HG02938 (cell line): ENCODE measurements around the gene LETMD1.
"Not testable (repeated sequence)": the region's sequence is repeated elsewhere in the genome, so short reads cannot be mapped to it uniquely, and the experiment has no call there.

Experiments
- ATAC-seq: cut with Tn5 transposase; IDR thresholded peaks from one replicate; pipeline ENCODE4 v1.9.1; 2021; ENCODE audit warnings: mild to moderate bottlenecking, moderate library complexity; ENCODE audit not compliant: unreplicated experiment

Gene LETMD1

DNA sequence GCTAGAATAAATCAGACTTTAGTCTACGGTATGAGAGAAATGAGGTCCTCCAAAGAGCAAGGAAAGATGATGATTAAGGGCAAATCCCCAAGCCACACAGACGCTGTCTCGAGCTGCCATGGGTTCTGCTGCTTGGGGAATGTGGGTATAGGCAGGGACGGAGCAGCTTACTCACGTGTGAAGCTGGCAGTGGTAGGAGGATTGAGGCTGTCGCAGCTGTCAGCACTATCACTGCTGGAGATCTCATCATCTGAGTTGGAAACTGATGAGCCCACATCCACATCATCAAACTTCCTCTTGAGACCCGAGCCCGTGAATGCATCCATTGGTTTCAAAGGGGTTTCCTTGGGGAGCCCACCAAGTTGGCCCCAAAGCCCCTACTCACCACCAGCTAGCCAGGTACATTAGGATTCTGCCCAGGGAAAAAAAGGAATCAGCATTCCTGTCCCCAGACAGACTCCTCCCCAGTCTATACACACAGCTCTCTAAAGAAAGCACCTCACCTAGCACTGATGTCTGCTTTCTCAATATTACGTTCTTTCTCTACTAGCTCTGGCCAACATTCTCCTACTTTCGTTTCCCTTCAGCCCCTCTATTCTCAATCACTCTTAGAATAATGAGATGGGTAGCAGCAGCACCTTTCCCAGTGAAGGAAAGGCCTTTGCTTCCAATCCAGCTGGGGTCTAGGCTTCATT lies 28.3 kb downstream of the LETMD1 start:
- ATAC-seq: no peak

DNA sequence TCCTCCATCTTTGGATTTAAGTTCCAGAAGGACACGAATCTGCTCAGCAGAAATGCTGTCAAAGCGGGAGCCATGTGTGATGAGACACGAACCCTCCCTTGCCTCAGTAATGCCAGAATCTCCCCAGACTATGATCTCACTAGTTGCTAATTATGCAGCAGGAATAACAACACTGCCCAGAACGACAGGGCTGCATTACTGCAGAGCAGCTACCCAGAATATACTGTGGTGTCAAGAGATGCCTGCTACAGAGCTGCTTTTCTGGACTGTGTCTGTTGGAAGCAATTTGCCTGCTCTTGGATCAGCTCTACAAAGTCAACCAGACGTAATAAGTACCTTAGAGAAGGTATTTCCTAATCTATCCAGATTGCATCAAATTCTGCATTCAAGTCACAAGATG lies 29.8 kb downstream of the LETMD1 start:
- ATAC-seq: no peak

DNA sequence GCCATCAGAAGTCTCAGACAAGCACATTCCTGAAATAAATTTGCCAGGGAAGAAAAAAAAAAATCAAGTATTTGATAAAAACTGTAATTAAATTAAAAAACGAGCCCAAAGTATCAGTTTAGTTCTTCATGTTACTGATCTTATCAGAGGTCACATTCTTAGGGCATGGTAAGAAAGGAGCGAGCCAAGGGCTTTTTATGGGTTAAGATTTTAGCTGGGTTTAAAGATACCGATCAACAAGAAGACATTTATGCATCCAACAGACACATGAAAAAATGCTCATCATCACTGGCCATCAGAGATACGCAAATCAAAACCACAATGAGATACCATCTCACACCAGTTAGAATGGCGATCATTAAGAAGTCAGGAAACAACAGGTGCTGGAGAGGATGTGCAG lies 30.2 kb downstream of the LETMD1 start:
- ATAC-seq: not testable (repeated sequence)

DNA sequence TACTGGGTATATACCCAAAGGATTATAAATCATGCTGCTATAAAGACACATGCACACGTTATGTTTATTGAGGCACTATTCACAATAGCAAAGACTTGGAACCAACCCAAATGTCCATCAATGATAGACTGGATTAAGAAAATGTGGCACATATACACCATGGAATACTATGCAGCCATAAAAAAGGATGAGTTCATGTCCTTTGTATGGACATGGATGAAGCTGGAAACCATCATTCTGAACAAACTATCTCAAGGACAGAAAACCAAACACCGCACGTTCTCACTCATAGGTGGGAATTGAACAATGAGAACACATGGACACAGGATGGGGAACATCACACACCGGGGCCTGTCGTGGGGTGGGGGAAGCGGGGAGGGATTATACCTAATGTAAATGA lies 30.7 kb downstream of the LETMD1 start:
- not testable (repeated sequence) for ATAC-seq

DNA sequence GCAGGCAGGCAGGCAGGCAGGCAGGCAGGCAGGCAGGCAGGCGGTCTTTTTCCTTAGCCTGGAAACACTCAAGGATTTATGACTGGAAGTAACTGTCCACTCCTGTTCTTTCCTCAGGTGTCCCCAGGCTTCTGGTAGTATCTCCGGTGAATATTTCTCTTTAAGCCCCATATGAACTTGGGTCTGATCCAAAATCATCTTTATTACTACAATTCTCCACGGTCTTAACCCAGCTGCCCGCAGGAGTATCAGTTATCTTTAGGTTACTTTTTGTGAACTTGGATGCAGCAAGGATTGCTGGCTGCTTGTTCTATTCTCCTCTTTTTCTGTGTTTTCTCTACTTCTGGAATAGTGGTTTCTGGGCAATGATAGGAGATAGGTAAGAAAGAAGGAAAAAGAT lies 32.0 kb downstream of the LETMD1 start:
- no peak for ATAC-seq

DNA sequence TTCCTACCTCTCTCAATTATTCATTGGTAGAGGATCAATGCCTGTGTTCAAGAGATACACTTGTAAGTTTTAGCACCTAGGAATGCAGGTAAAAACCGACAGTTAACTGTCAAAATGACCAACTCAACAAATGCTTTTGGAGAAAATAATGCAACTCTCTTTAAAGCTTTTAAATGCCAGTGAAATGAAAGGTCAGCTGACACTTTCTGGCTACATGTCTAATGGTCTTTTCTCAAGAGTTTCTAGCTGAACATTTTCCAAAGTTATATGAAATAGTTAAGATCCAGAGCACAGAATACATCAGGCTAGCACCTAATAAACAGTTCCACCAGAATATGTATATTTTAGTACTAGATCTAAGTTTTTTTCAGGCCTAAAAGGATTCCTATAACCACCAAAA lies 33.3 kb downstream of the LETMD1 start:
- ATAC-seq: no peak

DNA sequence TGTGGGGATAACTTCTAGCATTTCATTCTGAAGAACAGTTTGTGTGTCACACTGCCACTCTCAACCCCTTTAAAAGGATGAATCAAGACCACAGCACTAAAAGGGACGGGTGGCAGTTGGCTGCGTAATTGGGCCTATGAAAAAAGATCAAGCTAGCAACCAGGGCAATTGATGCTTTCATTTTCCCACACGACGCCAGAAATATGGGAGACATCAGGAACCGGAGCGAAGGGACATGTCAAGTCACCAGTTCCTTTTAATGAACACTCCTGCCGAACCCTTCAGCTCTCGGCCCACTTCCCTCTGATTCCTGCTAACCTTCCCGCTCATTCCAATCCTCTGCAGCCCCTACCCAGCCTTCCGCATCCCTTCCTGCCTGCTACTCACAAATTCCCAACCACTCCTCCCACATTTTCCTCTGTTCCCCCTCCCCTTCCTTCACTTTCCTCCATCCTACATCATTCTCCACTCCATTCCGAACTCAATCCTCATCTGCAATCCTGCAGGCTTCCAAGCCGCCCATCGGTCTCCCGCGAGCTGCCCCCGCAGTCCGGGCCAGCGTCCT lies 34.5 kb downstream of the LETMD1 start:
- peak; percentile 2 for ATAC-seq

DNA sequence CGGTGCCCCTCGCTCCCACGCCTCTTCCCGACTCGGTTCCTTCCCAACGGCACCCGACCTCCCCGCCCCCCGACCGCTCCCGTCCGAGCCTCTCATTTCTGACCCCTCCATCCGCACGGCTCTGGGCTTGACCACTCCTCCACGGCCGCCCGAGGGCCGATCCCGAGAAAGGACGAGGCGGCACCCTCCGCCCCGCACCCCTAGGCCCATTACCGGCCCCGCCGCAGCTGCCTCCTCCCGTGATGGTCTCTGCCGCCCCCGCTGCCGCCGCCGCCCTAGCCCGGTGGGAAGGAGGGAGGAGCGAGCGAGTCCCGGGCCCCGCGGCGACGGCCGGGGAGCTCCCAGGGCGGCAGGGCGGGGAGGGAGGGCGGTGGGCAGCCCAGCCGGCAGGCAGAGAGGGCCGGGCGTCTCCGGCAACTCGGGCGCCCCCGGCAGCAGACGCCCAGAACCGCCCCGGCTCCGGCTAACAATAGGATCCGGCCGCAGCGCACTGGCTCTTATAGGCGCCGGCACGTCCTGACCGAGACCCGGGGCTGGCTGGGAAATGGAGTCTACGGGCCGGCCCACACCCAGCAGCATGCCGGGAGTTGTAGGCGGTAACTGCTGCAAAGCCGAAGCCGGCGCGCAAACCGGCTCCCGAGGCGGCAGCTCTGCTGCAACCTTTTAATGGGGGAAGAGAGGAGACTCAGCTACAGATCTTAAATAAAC lies 35.2 kb downstream of the LETMD1 start, which contains the start of gene CSRNP2:
CSRNP2 (minus strand) TSS at position 471 of the 708 bp plus-strand sequence. CDS start 7,035 bp downstream, outside the sequence.
- peak; percentile 87 for ATAC-seq

DNA sequence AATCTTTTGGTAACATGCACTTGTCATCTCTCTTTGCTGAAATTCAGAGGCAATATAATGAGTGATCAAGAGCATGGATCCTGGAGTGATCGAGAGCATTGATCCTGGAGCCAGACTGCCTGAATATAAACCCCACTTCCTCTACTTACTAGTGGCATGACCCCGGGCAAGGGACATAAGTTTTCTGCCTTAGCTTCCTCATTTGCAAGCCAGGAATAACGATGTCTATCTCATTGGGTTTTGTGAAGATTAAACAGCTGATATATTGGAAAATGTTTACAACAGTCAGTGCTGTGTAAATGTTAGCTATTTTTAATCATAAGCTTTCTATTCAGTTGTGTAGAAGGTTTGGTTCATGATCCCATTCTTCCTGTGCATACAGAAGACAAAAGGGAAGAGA lies 37.6 kb downstream of the LETMD1 start:
- ATAC-seq: no peak

DNA sequence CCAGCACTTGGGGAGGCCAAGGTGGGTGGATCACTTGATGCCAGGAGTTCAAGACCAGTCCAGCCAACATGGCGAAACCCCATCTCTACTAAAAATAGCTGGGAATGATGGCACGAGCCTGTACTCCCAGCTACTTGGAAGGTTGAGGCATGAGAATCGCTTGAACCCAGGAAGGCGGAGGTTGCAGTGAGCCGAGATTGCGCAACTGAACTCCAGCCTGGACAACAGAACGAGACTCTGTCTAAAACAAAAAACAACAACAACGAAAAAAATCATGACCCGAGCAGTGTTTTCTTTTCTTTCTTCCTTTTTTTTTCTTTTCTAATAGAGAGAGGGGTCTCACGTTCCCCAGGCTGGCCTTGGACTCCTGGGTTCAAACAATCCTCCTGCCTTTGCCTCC lies 38.8 kb downstream of the LETMD1 start:
- no peak for ATAC-seq

DNA sequence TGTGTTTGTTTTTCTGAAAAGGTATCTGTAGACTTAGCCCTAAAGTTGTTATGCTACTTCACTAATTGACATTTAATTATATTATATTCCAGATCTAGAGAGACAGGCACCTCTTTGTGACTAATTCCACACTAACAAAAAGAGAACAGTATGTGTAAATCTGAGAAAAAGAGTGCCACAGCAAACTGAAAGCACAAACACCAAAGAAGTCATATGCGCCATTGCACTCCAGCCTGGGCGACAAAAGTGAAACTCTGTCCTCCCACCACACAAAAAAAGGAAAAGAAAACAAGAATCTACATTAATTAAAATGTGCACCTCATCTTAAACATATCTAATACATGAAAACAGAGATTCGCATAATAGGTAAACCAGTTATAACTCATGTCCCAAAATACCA lies 39.7 kb downstream of the LETMD1 start:
- ATAC-seq: no peak

DNA sequence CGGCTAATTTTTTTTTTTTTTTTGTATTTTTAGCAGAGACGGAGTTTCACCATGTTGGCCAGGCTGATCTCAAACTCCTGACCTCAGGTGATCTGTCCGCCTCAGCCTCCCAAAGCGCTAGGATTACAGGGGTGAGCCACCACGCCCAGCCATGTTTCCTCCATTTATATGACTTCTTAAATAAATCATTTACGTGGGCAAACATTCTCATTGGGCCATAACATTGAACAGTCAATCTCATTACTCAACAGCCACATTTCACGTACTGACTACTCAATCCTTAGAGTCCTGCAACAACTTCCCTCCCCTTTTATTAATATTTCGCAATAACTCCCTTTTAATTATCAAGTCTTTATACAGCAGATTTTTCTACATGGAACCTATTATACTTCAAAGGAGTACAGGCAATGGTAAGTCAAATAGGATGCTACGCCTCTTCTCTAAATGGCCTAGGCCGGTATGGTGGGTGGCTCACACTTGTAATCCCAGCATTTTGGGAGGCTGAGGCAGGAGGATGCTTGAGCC lies 42.6 kb downstream of the LETMD1 start:
- ATAC-seq: no peak

DNA sequence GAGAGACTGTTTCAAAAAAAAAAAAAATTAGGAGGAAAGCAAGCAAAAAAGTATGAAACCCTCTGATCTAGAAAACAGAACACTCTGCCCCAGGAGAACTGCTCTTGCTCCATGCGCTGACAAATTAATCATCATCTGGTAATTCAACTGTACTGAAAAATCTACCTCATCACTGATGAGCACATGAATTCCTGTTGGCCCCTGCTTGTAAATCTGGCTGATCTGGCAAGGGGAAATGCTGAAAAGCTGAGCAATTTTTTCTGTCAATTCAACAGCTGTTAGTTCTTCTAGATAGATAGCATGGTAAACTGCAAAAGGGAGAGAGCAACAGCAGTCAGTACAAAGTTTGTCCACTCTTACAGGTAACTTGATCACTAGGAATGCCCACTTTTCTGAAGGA lies 50.5 kb downstream of the LETMD1 start:
- ATAC-seq: no peak

DNA sequence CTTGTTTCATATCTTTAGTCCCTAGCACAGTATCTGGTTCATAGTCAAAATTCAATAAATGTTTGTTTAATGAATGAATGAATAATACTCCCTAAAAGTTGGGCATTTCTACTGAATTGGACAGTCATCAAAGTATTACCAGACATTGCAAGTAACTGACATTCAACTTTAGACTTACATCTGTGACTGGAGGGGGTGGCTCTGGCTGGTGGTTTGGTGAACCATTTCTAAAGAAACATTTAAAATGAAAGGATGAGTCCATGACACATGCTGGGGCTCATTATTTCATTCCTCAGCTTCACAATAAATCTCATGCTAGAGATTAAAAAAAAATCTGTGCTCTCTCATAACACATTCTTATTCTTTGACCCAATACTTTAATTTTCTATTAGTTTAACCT lies 55.9 kb downstream of the LETMD1 start:
- ATAC-seq: no peak

DNA sequence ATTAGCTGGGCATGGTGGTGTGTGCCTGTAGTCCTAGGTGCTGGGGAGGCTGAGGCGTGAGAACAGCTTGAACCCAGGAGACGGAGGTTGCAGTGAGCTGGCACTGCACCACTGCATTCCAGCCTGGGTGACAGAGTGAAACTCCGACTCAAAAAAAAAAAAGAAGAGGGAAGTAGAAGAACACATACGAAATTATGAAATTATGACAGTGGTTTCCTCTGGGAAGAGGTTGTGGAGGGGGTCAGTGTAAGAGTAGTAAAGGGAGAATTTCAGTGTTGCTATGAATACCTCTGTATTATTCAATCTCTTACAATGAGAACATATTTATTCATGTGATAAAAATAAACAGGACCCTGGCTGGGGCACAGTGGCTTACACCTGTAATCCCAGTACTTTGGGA lies 60.0 kb downstream of the LETMD1 start:
- ATAC-seq: no peak
